NB4 (cell line): ENCODE results near the gene AEBP2.

Source experiments
- CTCF ChIP-seq: IDR thresholded peaks from one replicate; pipeline ENCODE4 v1.5.1; 2012; ENCODE audit warnings: low read depth, low read length
- POLR2A ChIP-seq: IDR thresholded peaks from 2 replicates; pipeline ENCODE4 v1.6.1; 2011; ENCODE audit warnings: mild to moderate bottlenecking; ENCODE audit not compliant: insufficient read length; ENCODE audit errors: extremely low read depth

- TF ChIP-seq CTCF (no peak), POLR2A (no peak)
Measured at GRCh38 chr12:19480459-19480858, 41.2 kb downstream of the AEBP2 start.
